ENCODE measurements around the gene ZFAND6.
A peak's percentile ranks its signal among the peaks of the same experiment; 100 is the strongest.

Gene ZFAND6

GRCh38 chr15:80156176-80156720, 96.8 kb downstream of the ZFAND6 start:
- TF ChIP-seq CTCF (IDR thresholded peaks at IDR 0.05) = no peak
- TF ChIP-seq ZFX (IDR thresholded peaks at IDR 0.05; ENCODE audit: borderline replicate concordance) = no peak
- H3K27ac ChIP-seq = no peak overlapping the region

DNA sequence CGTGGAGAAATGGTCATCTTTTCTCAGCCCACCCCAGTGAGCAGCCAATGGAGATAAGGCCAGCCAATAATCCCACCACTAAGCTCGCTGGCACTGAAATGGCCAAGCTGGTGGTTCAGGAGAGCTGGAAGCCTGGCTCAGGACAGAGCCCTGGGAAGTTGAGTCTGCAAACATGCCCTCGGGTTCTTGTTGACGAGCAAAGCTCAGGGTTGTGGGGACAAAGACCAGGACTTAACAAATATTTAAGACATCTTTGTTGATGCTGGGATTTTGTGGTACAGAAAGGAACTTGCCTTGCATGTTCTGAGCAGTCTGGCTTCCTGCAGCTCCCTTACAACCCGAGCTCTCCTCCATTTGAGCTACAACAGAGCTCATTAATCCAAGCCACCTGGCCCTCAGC, 97.7 kb downstream of the ZFAND6 start:
- TF ChIP-seq CTCF (IDR thresholded peaks at IDR 0.05) (no peak), ZFX (IDR thresholded peaks at IDR 0.05; ENCODE audit: borderline replicate concordance) (no peak)
- H3K27ac ChIP-seq = no peak overlapping the region

DNA sequence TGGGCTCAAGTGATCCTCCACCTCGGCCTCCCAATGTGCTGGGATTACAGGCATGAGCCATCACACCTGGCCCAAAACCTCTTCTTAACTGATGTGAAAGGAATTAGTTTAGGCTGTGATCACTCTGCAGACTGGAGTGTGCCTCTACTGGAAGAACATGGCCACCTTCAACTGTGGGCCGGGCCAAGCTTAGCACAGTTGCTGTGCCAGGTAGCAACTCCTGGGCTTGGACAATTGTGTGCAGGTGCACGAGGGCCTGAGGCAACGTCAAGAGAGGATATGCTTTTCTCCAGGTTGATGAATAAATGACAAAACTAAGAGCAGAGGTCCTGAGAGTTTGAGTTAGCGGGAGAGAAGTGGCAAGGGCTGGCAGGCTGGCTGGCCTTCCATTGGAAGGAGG, 99.8 kb downstream of the ZFAND6 start:
- H3K27ac ChIP-seq = no peak overlapping the region
- TF ChIP-seq CTCF (IDR thresholded peaks at IDR 0.05) (no peak), ZFX (IDR thresholded peaks at IDR 0.05; ENCODE audit: borderline replicate concordance) (no peak)

DNA sequence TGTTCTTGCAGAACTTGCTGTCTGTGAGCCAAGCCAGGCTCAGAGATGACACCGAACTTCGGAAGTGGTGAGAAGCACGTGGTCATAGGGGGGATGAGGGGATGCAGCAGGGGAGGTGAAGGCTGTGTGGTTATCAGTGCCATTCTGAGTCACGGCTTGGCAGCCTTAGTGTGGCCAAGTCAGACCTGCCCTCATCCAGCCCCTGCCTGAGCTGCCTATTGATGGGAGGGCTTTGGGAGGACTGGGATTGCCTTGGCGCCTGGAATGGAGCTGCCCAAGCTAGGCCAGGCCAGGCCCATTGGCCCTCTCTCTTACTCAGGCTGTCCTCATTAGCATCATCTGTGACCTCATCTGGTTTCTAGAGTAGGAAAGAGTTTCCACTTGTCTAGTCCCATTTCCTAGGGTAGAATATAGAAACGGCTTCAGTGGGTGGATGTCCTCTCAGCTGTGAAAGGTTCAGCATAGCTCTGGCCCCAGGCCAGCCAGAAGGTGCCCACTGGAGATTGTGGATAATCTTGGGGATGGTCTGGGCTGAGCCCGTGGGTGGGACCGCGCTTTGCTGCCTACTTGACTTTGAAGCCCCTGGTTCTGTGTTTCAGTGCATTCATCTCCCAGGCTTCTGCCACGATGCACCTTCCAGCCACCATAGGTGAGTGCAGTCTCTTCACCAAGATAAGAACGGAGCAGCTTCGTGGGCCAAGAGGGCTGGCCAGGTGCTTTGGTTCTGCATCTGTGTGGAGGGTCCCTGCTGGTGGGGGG, 100.5 kb downstream of the ZFAND6 start:
- TF ChIP-seq ZFX (IDR thresholded peaks at IDR 0.05; ENCODE audit: borderline replicate concordance) = no peak
- TF ChIP-seq CTCF (IDR thresholded peaks at IDR 0.05) = no peak
- H3K27ac ChIP-seq = no peak overlapping the region

GRCh38 chr15:80160570-80161156, 101.2 kb downstream of the ZFAND6 start:
- no peak for TF ChIP-seq ZFX (IDR thresholded peaks at IDR 0.05; ENCODE audit: borderline replicate concordance)
- TF ChIP-seq CTCF (IDR thresholded peaks at IDR 0.05) = no peak
- H3K27ac ChIP-seq = no peak overlapping the region

DNA sequence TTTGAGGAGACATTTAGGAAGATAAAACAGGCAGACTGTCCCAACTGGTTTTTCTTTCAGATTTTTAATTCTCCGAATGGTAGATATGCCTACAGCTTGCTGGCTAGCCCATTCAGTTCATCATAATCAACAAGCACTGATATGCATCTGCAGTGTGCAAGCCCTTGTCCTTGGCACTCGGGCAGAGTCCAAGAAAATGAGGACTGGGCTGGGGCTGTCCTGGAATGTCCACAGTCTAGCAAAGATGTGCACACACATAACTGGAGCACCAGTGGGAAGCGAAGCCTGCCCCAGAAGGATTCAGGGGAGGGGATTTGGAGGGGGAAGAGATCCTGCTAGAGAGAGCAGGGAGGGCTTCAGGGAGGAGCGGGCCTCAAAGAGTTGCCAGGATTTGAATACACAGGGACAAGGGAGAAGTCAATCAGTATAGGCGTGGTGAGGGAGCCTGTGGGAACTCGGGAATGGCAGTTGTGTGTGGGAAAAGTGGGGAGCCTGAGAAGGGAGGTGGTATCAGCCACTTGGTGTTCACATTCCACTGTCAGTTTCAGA, 102.1 kb downstream of the ZFAND6 start:
- H3K27ac ChIP-seq = peak overlapping the region; percentile 51
- no peak for TF ChIP-seq CTCF (IDR thresholded peaks at IDR 0.05)
- TF ChIP-seq ZFX (IDR thresholded peaks at IDR 0.05; ENCODE audit: borderline replicate concordance) = no peak

- TF ChIP-seq CTCF (IDR thresholded peaks at IDR 0.05) (no peak), ZFX (IDR thresholded peaks at IDR 0.05; ENCODE audit: borderline replicate concordance) (no peak)
- peak overlapping the region; percentile 51 for H3K27ac ChIP-seq
These were observed 102.6 kb downstream of the ZFAND6 start for GRCh38 chr15:80162059-80162554.
